Stimulated activated CD4-positive, alpha-beta T cell treated with anti-CD3 and anti-CD28 coated beads, Interleukin-4, amount 100 ng/mL, for 24 hours (primary cell): Measurements from ENCODE around the gene EXOC3.
A peak's percentile ranks its signal among the peaks of the same experiment; 100 is the strongest.
"Not testable (repeated sequence)": the region's sequence is repeated elsewhere in the genome, so short reads cannot be mapped to it uniquely, and the experiment has no call there.

Source experiments
- DNase-seq: peaks from one replicate; pipeline ENCODE4 v3.0.0-alpha.2; 2020

The EXOC3 gene

DNA sequence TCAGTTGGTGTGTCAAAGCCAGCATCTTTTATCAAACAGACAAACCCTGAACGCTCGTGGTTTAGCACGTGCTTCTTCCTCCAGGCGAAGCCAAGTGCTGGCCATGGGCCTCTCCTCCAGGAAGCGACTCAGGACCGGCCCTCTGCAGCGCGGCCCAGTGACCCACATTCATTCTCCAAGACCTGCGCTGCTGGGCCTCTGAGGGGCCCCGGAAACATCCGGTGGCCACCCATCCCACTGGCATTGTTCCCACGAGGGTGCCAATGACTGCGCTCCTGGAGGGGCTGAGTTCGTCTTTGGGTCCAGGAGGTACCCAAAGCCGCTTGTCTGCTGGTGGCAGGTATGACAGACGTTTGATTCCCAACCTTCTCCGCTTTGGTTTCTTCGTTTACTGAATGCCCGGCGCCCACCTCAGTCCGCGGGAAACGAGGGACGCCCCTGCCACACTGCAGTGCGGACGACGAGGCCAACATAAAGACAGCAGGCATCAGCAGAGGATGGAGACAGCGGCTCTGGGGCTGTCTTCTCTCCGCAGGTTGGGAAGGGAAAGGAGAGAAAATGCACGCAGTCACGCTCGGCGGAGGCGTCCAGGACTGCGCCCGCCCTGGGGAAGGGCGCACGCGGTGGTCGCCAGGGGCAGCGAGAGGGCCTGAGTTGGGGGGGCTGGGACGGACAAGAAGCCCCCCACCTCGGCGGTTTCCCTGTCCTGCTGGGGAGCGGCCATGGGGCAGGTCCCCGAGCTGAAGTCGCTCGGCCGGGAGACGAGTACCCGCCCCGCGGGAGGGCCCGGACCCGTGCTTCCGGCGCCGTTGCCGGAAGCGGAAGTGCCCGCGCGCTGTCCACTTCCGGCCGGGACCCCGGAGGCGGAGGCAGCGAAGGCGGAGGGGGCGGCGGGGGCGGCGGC is at the start of gene EXOC3:
TSS of gene EXOC3 (plus strand) at position 842 of the 904 bp plus-strand sequence. CDS start 3,030 bp downstream, outside the sequence.
- DNase-seq: peak; percentile 76

- no peak for DNase-seq
These were observed 49.1 kb upstream of the EXOC3 start for GRCh38 chr5:393846-394275.

DNA sequence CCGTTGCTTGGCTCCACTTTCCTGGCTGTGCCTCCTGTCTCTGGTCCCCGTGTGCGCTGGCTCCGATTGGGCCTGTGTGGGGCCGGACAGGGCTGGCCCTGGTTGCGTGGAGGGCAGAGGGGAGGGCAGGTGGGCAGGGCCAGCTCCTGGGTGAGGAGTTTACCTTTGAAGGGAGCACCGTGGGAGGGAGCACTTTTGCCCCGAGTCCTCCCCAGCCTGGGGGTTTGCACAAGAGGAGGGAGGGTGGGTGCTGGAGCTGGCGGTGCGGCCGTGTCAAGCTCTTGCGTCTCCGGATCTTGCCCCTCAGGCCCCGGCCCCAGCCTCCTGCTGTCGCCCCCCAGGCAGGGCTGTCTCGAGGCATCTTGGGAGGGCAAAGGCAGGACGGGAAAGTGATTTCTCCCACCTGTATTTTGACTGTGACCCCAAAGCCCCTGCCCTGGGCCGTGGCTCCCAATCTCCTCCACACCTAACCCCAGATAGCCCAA is 48.3 kb upstream of the EXOC3 start:
- no peak for DNase-seq

DNA sequence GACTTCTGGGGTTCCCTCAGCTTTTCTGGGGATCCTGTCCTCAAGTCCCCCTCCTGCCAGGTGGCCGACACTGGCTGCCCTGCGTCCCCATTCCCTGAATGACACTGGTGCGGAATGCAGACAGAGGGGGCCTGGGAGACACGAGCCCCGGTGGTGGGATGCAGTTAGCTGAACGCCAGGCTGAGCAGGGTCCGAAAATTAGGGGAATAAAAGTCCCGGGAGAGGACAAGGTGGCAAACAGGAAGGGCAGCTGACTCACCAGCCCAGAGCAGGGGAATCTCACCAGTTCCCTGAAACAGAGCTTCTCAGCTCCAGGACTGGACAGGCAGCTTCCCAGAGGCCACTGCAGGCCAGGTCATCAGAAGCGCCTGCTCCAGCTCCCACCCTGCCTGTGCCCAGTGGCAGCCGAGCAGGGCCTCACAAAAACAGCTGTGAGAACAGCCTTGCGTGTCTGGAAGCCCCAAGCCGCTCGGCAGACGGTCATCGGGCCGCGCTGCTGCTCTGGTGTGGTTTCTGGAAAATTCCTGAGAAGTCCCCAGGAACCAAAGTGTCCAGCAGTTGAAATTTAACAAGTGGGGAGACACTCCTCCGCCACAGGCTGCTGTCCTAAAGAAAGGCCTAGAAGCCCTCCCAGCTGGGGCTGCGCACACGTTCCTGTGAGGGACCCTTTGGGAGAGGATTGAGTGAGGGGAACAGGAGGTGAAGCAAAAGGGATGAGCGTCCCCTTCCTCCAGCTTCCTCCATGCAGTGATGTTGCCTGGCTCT is 47.6 kb upstream of the EXOC3 start:
- DNase-seq: no peak

GRCh38 chr5:395921-396530 is 47.0 kb upstream of the EXOC3 start:
- no peak for DNase-seq

DNA sequence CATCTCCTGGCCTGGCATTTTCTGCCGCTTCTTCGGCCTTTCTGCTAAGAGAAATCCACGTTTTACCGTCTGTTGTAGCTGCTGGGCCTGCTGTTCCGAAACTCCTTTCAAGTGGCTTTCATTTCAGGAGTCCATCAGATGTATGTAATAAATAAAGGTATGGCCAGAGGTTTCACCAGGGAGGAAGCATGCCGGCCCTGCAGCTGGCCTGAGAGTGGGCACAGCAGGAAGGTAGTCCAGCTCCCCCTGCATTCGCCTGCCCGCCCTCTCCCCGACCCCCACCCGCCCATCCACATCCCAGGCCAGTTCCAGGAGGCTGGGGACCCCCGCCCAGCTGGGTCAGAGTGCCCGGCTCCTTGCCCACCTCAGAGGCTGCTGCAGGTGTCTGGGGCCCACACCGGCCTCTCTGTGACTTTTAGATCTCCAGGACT is 46.4 kb upstream of the EXOC3 start:
- no peak for DNase-seq

- DNase-seq: not testable (repeated sequence)
These were observed 44.9 kb upstream of the EXOC3 start for GRCh38 chr5:398141-398474.

DNA sequence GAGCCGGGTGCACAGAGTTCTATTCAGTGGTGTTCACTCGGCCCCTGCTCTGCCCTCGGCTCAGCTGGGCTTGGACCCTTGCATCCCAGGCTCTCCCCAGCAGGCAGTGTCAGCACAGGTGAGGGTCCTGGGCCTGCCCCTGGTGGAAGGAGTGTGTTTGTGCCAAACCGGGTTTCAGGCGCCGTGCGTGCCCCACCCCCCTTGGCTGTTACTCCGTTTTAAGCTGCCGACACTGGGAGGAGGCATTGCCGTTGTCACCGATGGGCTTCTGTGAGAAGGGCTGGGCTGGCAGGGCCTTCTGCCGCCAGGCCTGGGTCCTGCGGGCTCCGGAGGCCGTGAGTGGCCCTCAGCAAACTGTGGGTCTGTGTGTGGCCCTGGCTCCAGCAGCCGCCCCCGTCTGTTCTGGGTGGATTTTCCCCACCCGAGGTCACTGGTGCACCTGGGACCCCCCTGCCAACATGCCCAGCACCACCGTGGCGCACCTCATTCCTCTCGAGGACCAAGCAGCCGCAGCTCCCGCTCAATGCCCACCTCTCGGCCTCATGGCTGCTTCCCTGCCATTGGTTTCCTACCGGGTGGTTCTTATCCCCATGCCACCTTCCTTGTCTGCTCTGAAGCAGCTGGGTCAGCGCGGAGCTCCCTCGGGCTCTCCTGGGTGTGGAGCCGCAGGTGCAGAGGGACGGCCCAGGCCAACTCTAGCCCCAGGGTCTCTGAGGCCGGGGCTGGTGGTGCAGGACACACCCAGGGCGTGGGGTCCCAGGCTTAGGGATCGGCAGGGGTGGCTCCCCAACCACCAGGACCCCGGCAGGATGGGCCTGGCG is 44.3 kb upstream of the EXOC3 start:
- DNase-seq: no peak

GRCh38 chr5:399296-400281 is 43.4 kb upstream of the EXOC3 start:
- peak; percentile 66 for DNase-seq

DNA sequence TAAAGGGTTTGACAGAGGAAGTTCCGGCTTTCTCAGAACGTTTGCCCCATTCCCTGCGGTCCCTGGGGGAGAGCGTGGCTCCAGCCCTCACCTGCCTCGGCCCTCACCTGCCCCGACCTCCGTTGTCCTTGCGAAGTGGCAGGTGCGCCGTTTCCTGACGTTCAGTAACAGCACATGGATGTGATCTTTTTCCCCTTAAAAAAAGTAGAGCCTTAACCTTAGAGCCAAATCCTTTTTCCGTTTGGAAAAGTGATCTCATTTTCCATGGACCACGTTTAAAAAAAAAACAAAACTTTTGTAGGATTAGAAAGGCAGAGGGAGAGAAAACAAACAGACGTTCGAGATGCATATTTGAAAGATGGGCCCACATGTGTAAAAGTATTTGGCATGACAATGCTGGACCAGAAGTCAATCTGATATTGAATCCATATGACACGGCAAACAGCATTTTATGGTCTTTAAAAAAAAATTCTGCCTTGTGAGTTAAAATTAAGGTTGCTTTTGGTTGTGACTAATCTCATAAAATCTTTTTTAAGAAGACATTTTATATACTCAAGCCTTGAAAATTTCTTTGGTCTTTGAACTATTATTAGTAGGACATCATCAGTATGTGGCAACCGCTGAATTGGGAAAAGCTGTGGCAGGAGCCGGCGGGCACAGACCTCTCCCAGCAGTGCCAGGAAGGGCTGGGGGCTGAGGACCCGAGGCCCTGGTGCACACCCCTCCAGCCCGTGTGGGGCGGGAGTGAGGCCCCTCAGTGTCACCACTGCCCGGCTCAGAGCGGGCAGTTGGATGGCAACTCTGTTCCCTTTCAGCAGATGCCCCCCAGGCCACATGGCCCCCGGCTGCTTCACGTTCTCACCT is 42.5 kb upstream of the EXOC3 start:
- no peak for DNase-seq

- DNase-seq: no peak
These were observed 41.6 kb upstream of the EXOC3 start for GRCh38 chr5:401146-402034.

DNA sequence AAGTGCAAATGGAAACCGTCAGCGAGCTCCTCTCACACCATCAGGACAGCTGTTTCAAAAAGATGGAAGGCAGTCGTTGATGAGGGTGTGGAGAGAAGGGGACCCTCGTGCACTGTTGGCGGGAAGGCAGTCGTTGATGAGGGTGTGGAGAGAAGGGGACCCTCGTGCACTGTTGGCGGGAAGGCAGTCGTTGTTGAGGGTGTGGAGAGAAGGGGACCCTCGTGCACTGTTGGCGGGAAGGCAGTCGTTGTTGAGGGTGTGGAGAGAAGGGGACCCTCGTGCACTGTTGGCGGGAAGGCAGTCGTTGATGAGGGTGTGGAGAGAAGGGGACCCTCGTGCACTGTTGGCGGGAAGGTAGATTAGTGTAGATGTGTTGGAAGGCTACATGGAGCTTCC is 40.8 kb upstream of the EXOC3 start:
- DNase-seq: not testable (repeated sequence)

- DNase-seq: peak; percentile 30
These were observed 40.2 kb upstream of the EXOC3 start for GRCh38 chr5:402615-403359.

DNA sequence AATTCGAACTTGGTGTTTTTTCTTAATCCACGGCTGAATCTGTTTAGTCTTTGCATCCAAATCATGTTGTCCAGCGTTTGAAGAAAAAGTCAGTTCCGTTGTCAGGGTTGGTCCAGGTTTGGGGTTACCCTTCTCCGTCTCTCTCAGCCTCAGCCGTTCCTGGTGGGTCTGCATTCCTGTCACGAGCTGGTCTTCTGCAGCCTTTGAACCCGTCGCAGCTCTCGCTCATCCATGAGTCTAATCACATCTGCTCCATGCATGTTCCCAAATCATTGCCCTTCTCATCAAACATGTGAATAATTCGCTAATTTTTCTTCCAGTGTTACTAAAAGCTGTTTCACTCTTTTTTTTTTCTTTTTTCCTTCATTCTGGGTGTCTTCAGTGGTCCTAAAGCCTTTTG is 39.0 kb upstream of the EXOC3 start:
- no peak for DNase-seq

- no peak for DNase-seq
These were observed 38.2 kb upstream of the EXOC3 start for GRCh38 chr5:404666-405241.

- no peak for DNase-seq
These were observed 37.6 kb upstream of the EXOC3 start for GRCh38 chr5:405421-405820.

DNA sequence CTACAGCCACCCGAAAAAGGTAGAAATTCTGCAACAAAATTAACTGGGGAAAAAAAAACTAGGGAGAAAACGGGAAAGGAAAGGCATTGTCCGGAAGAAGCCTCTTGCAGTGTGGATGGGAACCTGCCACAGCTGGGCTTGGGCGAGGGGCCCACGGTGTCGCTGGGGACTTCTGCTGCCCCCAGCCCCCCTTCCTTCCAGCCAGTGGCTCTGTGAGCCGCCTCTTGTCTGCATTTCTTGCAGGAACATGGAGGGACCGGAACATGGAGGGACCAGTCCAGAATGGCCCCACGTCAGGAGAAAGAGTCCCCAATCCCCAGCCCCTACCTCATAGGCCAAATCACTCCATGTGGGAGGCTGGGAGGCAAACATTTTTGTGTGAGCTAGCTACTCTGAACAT is 36.9 kb upstream of the EXOC3 start:
- DNase-seq: no peak

DNA sequence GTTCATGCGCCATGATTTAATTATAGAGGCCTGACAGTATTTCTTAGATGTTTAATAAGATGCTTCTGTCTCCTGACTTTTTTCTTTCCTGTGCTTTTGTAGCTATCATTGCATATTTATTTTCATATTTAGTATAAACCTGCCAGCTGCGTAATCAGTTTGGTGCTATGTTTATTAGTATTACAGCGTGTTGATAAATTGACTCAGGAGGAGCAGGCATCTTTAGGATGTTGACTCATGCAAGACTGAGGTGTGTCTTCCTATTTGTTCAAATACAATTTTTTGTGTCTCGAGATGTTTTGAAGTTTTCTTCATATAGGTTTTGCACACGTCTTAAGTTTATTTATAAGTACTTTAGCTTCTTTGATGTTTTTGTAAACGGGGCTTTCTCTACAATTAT is 35.9 kb upstream of the EXOC3 start:
- DNase-seq: no peak
